GM18502 (cell line): ENCODE data around the gene DMBT1.

Experiments
- ATAC-seq: cut with Tn5 transposase; IDR thresholded peaks from one replicate; pipeline ENCODE4 v1.9.1; 2021; ENCODE audit warnings: mild to moderate bottlenecking; ENCODE audit not compliant: unreplicated experiment, poor library complexity

DMBT1 gene

GRCh38 chr10:122560279-122560804, at the start of gene DMBT1:
TSS of gene DMBT1 (plus strand) at chr10:122560754. CDS start at chr10:122560771, 17 bp downstream.
- no peak for ATAC-seq

DNA sequence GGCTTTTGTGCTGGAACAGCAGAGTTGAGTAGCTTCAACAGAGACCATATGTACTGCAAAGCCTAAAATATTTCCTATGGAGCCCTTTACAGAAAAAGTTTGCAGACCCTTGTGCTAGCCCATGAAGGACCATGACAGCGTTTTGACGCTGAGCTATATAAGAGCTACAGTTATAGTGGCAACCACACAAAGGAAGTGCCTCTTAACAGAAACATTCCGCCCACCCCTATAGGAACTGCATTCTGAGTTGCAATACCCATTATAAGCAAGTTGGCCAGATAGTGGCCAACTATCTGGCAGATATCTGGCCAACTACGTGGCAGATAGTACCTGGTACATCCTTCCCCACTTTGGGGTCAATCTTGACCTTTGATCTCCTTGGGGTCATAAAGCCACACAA, 47.5 kb upstream of the DMBT1 start:
- ATAC-seq = no peak

GRCh38 chr10:122514045-122514840, 46.3 kb upstream of the DMBT1 start:
- ATAC-seq = no peak

DNA sequence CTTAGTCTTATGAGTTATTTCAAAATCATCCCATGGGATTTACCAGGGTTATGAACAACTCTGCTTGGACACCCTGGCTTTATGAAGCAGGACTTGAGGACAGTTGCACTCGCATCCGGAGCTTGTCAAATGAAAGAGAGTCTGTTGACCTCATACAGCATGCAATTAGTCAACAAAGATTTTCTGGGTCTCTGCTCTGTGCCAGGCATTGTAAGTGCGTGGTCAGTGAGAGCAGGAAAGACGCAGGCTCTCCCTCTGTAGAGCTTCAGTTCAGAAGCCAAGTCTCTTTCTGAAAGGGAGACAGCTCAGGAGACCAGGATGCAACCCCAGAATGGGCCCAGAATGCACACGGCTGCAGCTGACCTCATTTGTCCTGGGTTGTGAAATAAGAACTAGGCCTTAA, 45.5 kb upstream of the DMBT1 start:
- no peak for ATAC-seq

GRCh38 chr10:122515588-122516231, 44.8 kb upstream of the DMBT1 start:
- ATAC-seq = peak; percentile 75

DNA sequence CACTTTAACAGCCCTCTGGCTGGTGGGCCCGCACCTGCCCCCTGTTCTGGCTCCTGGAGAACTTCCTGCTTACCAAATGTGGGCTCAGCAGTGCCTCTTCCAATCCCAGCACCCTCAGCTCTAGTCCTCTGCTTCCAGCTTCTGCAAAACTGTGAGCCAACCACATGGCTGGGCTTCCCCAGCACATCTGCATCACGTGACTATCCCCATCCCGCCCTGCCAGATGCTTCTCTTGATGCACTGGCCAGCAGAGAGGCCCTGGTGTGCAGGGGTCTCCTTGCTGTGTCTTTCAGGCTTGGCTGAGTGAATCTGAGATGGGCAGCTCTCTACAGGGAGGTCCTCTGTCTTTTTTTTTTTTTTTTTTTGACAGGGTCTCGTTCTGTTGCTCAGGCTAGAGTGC, 43.8 kb upstream of the DMBT1 start:
- no peak for ATAC-seq

DNA sequence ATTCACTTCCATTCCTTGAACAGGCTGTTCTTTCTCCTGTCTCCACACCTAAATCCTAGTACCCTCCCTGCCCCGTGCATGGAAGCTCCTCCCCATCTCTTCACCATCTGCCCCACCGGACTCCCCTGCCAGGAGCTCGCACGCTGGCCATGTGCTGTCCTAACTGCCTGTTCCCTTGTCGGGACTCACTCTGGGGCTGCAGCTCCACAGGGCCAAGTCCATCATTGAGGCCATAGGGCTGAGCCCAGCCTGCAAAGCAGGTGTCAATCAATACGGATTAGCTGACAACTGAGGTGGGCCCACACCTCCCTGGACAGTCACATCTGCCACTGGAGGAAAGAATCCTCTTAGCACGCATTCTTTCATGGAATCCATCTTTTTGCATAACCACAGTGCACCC, 41.4 kb upstream of the DMBT1 start:
- no peak for ATAC-seq

- no peak for ATAC-seq
Measured at GRCh38 chr10:122519873-122520272, 40.7 kb upstream of the DMBT1 start.

DNA sequence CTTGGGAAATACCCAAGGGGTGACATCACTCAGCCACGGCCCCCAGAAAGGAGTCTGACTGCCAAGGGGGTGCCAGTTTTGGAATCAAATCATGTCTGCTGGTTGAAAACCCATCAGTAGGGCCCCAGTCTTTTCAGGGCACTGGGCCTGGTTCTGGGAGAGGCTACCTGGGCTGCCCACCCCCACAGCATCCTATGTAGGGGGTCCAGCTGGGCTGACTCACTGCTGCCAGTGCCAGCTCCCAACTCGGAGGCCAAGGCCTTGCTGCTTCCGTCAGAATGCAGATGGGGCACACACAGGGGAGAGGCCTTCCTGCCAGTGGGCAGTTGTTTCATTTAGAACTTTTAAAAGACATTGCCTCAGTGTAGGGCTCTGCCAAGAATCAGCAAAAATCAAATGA, 39.5 kb upstream of the DMBT1 start:
- ATAC-seq = no peak

DNA sequence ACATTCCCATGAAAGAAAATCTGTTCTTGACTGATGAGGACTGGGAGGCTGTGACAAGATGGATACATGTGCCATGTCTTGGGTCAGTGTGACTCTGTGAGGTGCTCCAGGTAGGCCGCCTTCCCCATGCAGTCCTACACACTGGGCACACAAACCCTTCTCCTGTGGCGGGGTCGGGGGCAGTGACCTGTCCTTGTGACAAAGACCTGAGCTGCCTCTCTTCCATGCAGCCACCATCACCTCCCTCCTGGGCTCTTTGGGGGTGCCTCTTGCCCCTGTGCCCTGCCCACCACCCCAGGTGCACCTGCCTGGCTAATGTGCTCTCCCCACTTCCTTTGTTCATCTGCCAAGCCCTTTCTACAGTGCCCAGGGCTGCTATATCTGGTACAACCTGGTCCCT, 35.7 kb upstream of the DMBT1 start:
- ATAC-seq = no peak

DNA sequence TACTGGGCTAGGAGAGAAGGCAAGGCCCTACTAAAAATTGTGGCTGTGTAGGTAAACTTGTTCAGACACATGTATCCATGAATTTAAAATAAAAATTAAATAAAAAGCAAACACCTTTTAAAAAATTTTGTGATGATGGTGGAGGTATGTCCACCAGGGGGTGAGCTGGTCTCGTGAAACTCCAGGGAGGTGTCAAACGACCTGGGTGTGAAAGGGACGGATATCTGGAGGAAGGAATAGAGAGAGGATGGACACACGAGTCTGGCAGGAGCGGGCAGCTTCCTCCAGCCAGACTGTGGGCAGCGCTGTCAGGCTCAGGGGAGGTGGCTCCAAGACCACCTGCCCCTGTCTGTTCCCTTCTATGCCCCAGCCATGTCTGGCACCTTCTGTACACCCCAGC, 34.8 kb upstream of the DMBT1 start:
- ATAC-seq = no peak

- ATAC-seq = no peak
Measured at GRCh38 chr10:122526892-122527291, 33.7 kb upstream of the DMBT1 start.

GRCh38 chr10:122530177-122530576, 30.4 kb upstream of the DMBT1 start:
- ATAC-seq = no peak

DNA sequence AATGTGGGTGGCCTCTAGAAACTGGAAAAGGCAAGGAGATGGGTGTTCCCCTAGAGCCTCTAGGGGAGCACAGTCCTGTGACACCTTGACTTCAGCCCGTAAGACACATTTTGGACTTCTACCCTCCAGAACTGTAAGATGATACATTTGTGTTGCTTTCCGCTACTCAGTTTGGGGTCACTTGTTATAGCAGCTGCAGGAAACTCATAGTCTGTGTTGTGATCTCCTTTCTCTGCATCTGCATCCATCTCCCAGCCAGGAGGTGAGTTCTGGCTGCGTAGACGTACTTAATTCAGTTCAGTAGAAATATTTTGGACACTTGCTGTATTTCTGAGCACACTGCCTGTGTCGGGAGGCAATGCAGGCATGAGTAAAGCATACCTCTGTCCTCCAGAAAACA, 29.3 kb upstream of the DMBT1 start:
- ATAC-seq = no peak

DNA sequence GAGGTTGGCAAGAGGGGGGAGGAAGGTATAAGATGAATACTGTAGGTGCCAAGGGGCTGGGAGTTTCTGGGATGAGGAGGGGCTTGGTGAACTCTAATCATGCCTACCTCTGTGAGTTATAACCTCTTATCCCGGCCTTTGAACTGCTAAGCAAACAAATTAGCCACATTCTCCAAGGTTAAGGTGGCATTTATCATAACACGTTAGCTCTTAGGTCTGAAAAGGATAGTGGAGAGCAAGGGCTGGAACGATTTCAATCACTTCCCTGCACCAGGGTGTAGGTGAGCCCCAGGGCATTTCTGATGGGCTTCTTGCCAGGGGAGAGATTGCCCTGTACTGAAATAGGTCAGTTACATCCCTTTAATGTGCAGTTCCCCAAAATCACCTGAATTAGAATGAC, 28.6 kb upstream of the DMBT1 start:
- no peak for ATAC-seq

GRCh38 chr10:122532601-122533296, 27.8 kb upstream of the DMBT1 start:
- ATAC-seq = no peak

DNA sequence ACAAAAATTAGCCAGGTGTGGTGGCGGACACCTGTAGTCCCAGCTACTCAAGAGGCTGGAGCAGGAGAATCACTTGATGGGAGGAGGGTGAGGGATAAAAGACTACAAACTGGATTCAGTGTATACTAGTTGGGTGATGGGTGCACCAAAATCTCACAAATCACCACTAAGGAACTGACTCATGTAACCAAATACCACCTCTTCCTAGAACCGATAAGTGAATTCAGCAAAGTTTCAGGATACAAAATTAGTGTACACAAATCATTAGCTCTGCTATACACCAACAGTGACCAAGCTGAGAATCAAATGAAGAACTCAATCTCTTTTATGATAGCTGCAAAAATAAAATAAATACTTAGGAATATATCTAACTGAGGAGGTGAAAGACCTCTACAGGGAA, 23.0 kb upstream of the DMBT1 start:
- ATAC-seq = no peak

DNA sequence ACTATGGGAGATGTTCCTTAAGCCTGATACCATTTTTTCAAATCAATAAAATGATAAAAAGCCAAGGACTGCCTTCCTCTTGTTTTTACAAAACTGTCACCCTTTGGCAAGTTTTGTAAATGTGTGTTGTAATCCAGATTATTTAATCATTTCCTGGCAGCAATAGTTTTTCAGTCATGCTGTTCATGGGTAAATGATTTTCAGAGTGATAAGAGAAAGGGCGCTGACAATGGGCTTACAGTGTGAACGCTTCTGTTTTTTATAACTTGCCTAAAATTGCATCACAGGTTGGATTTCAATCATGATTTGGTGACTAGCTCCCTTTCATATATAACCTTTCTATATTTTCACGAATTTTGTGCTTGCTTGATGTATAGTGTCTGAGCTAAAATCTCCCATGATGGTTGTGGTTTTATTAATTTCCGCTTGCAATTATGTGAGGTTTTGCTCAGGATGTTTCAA, 19.0 kb upstream of the DMBT1 start:
- ATAC-seq = no peak

- ATAC-seq = no peak
Measured at GRCh38 chr10:122543676-122544445, 16.7 kb upstream of the DMBT1 start.

- ATAC-seq = no peak
Measured at GRCh38 chr10:122544493-122544892, 16.1 kb upstream of the DMBT1 start.
